Suppressor macrophage treated with lipopolysaccharide for 4 hours (primary cell): Measurements from ENCODE around the gene NRL.
"Not testable (repeated sequence)": the region's sequence is repeated elsewhere in the genome, so short reads cannot be mapped to it uniquely, and the experiment has no call there.

Experiments used
- DNase-seq: peaks from one replicate; pipeline ENCODE4 v3.0.0-alpha.2; 2020

NRL gene

GRCh38 chr14:24049002-24049401 lies 65.7 kb downstream of the NRL start:
- DNase-seq = peak; percentile 55

GRCh38 chr14:24042746-24043145 lies 72.0 kb downstream of the NRL start:
- DNase-seq = no peak

DNA sequence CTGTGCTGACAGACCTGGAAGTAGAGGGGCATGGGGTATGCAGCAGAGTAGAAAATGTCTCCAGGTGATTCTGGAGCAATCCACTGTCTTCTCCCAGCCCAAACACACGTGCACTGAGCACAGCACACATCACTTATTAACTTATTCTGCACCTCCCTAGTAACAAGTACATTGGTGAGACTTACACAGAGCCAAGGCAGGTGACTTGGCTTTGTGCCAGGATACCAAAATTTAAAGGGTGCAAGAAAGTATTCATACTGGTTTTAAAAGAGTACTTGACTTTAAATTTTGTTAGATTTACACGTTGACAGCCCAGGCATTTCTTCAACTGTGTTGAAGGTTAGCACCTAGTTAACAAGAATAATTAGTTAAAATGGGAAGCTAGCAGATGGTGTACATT lies 74.1 kb downstream of the NRL start:
- DNase-seq = no peak

DNA sequence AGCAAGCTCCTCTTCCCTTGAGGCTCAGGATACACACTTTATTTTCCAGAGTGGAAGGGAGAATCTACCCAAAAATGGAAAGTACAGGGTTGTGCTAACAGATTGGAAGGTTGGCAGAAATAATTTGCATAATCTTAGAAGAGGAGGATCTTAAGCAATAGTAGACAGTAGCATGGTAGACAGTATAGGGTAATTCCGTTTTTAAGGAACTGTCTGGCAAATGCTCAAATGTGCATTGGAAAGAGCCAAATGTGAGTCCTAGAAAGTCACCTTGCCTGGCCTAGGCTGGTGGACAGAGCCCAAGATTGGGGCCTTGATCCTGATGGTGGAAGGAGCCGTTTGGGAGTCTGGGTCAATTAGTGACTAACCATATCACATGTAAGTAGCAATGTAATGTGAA lies 76.1 kb downstream of the NRL start:
- DNase-seq = peak; percentile 70

DNA sequence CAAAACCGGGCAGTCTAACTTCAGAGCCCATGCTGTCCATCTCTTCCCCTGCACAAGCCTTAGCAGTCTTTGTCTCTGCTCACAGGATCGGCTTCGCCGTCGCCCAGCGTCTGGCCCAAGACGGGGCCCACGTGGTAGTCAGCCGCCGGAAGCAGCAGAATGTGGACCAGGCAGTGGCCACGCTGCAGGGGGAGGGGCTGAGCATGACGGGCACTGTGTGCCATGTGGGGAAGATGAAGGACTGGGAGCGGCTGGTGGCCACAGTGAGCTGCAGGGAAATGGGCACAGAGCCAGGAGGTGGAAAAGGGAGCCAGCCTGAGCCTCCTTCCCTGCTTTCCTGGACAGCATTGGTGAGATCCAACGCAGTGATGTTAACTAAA lies 77.1 kb downstream of the NRL start:
- no peak for DNase-seq

DNA sequence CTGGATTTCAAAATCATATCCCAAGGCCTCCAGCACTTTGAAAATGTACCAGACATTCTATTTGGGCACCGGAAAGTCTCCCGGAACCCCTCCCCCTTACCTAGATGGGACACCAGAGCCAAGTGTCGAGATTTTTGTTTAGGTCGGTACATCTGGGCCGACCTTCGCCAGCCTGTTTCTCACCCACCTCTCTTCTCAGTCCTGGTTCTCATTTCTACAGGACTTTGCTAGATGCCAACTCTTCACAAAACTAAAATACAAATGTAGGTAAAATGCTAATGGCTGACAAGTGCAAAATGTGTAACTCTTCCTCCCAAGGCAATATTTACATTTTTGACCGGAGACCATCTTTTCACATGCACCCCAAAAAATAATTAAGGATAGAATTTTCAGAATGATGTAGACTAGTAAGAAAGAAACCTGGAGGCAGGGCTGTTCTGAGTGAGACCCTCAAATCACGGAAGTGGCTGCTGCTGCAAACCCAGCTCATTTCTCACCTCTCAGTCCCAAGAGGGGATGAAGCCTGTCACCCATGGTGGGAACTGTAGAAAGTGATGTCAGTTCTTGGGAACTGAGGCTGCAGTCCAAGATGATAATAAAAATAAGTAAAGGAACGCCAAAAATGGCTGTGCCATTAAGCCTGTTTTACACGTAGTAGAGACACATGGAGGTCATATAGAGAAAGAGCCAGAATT lies 77.6 kb downstream of the NRL start:
- DNase-seq = not testable (repeated sequence)

DNA sequence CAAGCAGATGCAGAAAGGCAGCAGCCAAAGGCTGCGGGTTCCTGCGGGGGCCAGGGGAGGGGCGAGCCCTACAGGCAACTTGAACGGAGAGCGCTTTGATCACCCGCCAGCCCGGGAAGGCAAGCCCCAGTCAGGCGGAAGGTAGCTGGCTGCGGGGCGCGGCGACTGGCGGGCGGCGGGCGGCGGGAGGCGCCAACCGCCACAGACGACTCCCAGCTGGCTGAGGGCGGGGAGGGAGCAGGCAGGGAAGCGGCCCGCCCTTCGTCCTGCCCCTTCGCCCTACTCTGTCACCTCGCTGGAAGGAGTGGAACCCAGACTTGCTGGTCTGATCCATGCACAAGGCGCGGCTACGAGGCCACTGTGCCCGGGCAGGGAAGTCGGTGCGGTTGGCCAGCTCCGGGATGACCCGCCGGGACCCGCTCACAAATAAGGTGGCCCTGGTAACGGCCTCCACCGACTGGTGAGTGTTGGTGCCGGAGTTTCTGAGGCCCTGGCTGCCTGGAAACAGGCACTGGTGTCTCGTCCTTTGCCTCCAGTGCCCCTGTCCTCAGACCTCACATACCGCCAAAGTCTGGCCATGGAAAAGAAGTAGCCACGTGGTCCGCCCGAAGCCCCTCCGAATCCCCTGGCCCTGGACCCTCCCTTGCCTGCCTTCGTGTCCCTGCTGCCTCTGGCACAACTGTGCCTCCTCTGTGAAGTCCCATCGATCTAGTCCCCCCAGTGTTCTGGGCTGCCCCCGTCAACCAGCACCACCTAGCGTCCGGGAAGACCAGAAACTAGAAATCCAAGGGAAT lies 78.4 kb downstream of the NRL start:
- DNase-seq = peak; percentile 85

GRCh38 chr14:24035769-24036168 lies 79.0 kb downstream of the NRL start:
- DNase-seq = peak; percentile 24

GRCh38 chr14:24032727-24033418 lies 81.9 kb downstream of the NRL start:
- peak; percentile 81 for DNase-seq

DNA sequence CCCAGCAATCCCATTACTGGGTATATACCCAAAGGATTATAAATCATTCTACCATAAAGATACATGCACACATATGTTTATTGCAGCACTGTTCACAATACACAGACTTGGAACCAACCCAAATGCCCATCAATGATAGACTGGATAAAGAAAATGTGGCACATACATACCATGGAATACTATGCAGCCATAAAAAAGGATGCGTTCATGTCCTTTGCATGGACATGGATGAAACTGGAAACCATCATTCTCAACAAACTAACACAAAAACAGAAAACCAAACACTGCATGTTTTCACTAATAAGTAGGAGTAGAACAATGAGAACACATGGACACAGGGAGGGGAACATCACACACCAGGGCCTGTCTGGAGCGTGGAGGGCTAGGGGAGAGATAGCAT lies 83.4 kb downstream of the NRL start:
- not testable (repeated sequence) for DNase-seq

- DNase-seq = not testable (repeated sequence)
Observed at GRCh38 chr14:24029687-24030086, 85.1 kb downstream of the NRL start.
